SK-N-SH (cell line): ENCODE measurements around the gene MAP7. TPM values are rescaled to one million over a fixed set of nuclear protein-coding genes. Genes with fewer than 3 reads are reported as not detected.

Source experiments
- CTCF ChIA-PET: fragments of 300-600, 350-600 bp; formaldehyde crosslinking; extraction: SDS; loops from one replicate; lab custom pipeline; 2021; lab: Yijun Ruan, JAX
- POLR2A ChIA-PET: fragments of 350-600 bp; sonication (Branson Sonifier 250); formaldehyde crosslinking; extraction: SDS; loops from one replicate; lab custom pipeline; 2020; ENCODE audit warnings: antibody characterized with exemption, inconsistent platforms; lab: Yijun Ruan, JAX
- DNase-seq: peaks from one replicate; pipeline ENCODE4 v3.0.0; 2012
- H2AFZ ChIP-seq: fragments of 200-600 bp; sonication (generic); 2 replicates; pipeline ENCODE4 v1.8.1; 2016; ENCODE audit warnings: antibody characterized with exemption, mild to moderate bottlenecking, low read depth
- H3F3A ChIP-seq: fragments of 200-600 bp; sonication (generic); replicated peaks from 2 replicates; pipeline ENCODE3; 2016; ENCODE audit warnings: antibody characterized with exemption, mild to moderate bottlenecking; ENCODE audit not compliant: insufficient read depth
- H3K27ac ChIP-seq, 2 experiments: fragments of 200-500 bp in 1 of 2; fragments of 200-600 bp in 1 of 2; sonication (Bioruptor generic) in 1 of 2; sonication (generic), shearing (Covaris generic) in 1 of 2; 2 replicates each; pipeline versions ENCODE4 v1.5.1 to v1.6.1; 2014 to 2016; ENCODE audit warnings: low read depth in 2 of 2, inconsistent platforms in 1 of 2, low read length in 1 of 2, mild to moderate bottlenecking in 1 of 2, mixed read lengths in 1 of 2
- H3K27me3 ChIP-seq: fragments of 200-600 bp; sonication (generic), shearing (Covaris generic); 2 replicates; pipeline ENCODE4 v1.6.1; 2016; ENCODE audit warnings: mixed run types; ENCODE audit not compliant: insufficient read depth
- H3K36me3 ChIP-seq, 2 experiments: fragments of 200-500 bp in 1 of 2; fragments of 200-600 bp in 1 of 2; sonication (Bioruptor generic) in 1 of 2; sonication (generic) in 1 of 2; replicated peaks in 1 of 2; 2 replicates each; pipeline versions ENCODE3 to v1.5.1; 2014 to 2016; ENCODE audit warnings: low read length in 1 of 2, mild to moderate bottlenecking in 1 of 2; ENCODE audit not compliant: insufficient read depth in 2 of 2, control insufficient read depth in 1 of 2
- H3K4me1 ChIP-seq, 2 experiments: fragments of 200-500 bp in 1 of 2; fragments of 200-600 bp in 1 of 2; sonication (Bioruptor generic) in 1 of 2; sonication (generic), shearing (Covaris generic) in 1 of 2; 2 replicates each; pipeline versions ENCODE4 v1.5.1 to v1.6.1; 2014 to 2016; ENCODE audit warnings: low read depth in 1 of 2, low read length in 1 of 2, mixed run types in 1 of 2; ENCODE audit not compliant: insufficient read depth in 2 of 2, control insufficient read depth in 1 of 2
- H3K4me2 ChIP-seq: fragments of 200-600 bp; sonication (generic), shearing (Covaris generic); 2 replicates; pipeline ENCODE4 v1.6.1; 2017; ENCODE audit warnings: mixed run types
- H3K4me3 ChIP-seq, 2 experiments: fragments of 200-500 bp in 1 of 2; fragments of 200-600 bp in 1 of 2; sonication (Bioruptor generic) in 1 of 2; sonication (generic), shearing (Covaris generic) in 1 of 2; 2 replicates each; pipeline versions ENCODE4 v1.5.1 to v1.8.1; 2014 to 2016; ENCODE audit warnings: low read depth in 2 of 2, inconsistent platforms in 1 of 2, low read length in 1 of 2, mild to moderate bottlenecking in 1 of 2, mixed read lengths in 1 of 2, moderate library complexity in 1 of 2
- H3K79me2 ChIP-seq: fragments of 200-600 bp; sonication (generic); 2 replicates; pipeline ENCODE4 v1.8.1; 2017; ENCODE audit warnings: mild to moderate bottlenecking; ENCODE audit not compliant: insufficient read depth
- H3K9ac ChIP-seq: fragments of 200-600 bp; sonication (generic); 2 replicates; pipeline ENCODE4 v1.6.1; 2017; ENCODE audit warnings: mixed run types
- H3K9me2 ChIP-seq: fragments of 200-600 bp; sonication (generic); 2 replicates; pipeline ENCODE4 v1.6.1; 2017; ENCODE audit warnings: mixed run types
- H3K9me3 ChIP-seq: fragments of 200-600 bp; sonication (generic); 2 replicates; pipeline ENCODE4 v1.6.1; 2017; ENCODE audit warnings: mixed run types, mild to moderate bottlenecking, moderate library complexity
- H4K20me1 ChIP-seq: fragments of 200-600 bp; sonication (generic); 2 replicates; pipeline ENCODE4 v1.6.1; 2017; ENCODE audit warnings: mild to moderate bottlenecking, mixed run types; ENCODE audit not compliant: insufficient read depth
- ELF1 ChIP-seq: IDR thresholded peaks from 2 replicates; pipeline ENCODE4 v1.4.0; 2012
- EP300 ChIP-seq, 2 experiments: IDR thresholded peaks; 2 replicates each; pipeline versions ENCODE4 v1.4.0 to v1.6.1; 2012; ENCODE audit warnings: borderline replicate concordance in 1 of 2, low read depth in 1 of 2, low read length in 1 of 2
- FOSL2 ChIP-seq: IDR thresholded peaks from 2 replicates; pipeline ENCODE4 v1.4.0; 2012; ENCODE audit warnings: low read depth, mild to moderate bottlenecking, moderate library complexity, borderline replicate concordance
- IRF3 ChIP-seq: fragments of 150-350 bp; IDR thresholded peaks from 2 replicates; pipeline ENCODE4 v1.6.1; 2016; ENCODE audit warnings: mild to moderate bottlenecking, low read depth, low read length
- MAX ChIP-seq: IDR thresholded peaks from 2 replicates; pipeline ENCODE4 v1.4.0; 2012; ENCODE audit warnings: low read depth
- MEF2A ChIP-seq: IDR thresholded peaks from 2 replicates; pipeline ENCODE4 v1.4.0; 2012; ENCODE audit warnings: low read depth, borderline replicate concordance
- MXI1 ChIP-seq: IDR thresholded peaks from 2 replicates; pipeline ENCODE4 v1.6.1; 2012; ENCODE audit warnings: mild to moderate bottlenecking, low read depth, low read length, improper control_type of control experiment
- NFIC ChIP-seq: IDR thresholded peaks from 2 replicates; pipeline ENCODE4 v1.4.0; 2012; ENCODE audit warnings: borderline replicate concordance
- NRF1 ChIP-seq: IDR thresholded peaks from 2 replicates; pipeline ENCODE4 v1.6.1; 2012; ENCODE audit warnings: low read depth, mild to moderate bottlenecking, low read length
- REST ChIP-seq: IDR thresholded peaks from 2 replicates; pipeline ENCODE4 v1.6.1; 2012; ENCODE audit warnings: mild to moderate bottlenecking, low read depth, low read length, moderate library complexity
- RFX5 ChIP-seq: IDR thresholded peaks from 2 replicates; pipeline ENCODE4 v1.6.1; 2012; ENCODE audit warnings: mild to moderate bottlenecking, improper control_type of control experiment, low read length
- RXRA ChIP-seq: IDR thresholded peaks from 2 replicates; pipeline ENCODE4 v1.4.0; 2012; ENCODE audit warnings: low read depth, mild to moderate bottlenecking, borderline replicate concordance
- TCF12 ChIP-seq: IDR thresholded peaks from 2 replicates; pipeline ENCODE4 v1.4.0; 2012
- TEAD4 ChIP-seq: IDR thresholded peaks from 2 replicates; pipeline ENCODE4 v1.4.0; 2012; ENCODE audit warnings: mild to moderate bottlenecking, borderline replicate concordance; ENCODE audit not compliant: insufficient read depth
- USF1 ChIP-seq: IDR thresholded peaks from 2 replicates; pipeline ENCODE4 v1.4.0; 2012; ENCODE audit warnings: low read depth, borderline replicate concordance
- WGBS: methylation state at CpG from one replicate; pipeline ENCODE4 v1.1.6; 2017; ENCODE audit warnings: low lambda C conversion rate; 5-methylcytosine and 5-hydroxymethylcytosine counted together
- polyA plus RNA-seq, 3 experiments: library from polyadenylated mRNA; depleted of rRNA; stranded (reverse); fragments of >200 nt; gene quantifications; 2 replicates each; pipeline ENCODE4 v1.2.3, GENCODE V29; 2012

Gene MAP7
- polyA plus RNA-seq, 1 of the 3 experiments (the other 2 are of a cell fraction) = 0.76 TPM

- H3K4me1 ChIP-seq = peaks cover 0 to 6% of the 10 kb centered on the region in 2 experiments; a peak in 2 of 4 replicates
- no peak overlapping the region for H3K9ac ChIP-seq
- no peak overlapping the region for H2AFZ ChIP-seq
- DNase-seq = no peak
- no peaks in the 10 kb centered on the region for H3F3A ChIP-seq
- H3K9me2 ChIP-seq = no peaks in the 10 kb centered on the region
- TF ChIP-seq MXI1 (no peak), IRF3 (no peak), TCF12 (no peak), RXRA (no peak), ELF1 (no peak), USF1 (no peak), TEAD4 (no peak), RFX5 (no peak), MAX (no peak), NFIC (no peak), FOSL2 (no peak), EP300 (IDR thresholded peaks at IDR 0.05; ENCODE audit: borderline replicate concordance in 1 of 2, low read depth in 1 of 2, low read length in 1 of 2) (no peak), NRF1 (no peak), REST (no peak), MEF2A (no peak)
- no peak overlapping the region; a peak in 1 of 4 replicates for H3K27ac ChIP-seq
- CTCF ChIA-PET = interaction anchor here (0.8 to 1.2 kb wide), 3 partner anchors 46 to 75 kb away, joined by 3 read pairs; no protein-coding TSS in a partner anchor
- H3K27me3 ChIP-seq = no peaks in the 10 kb centered on the region
- POLR2A ChIA-PET = no interaction called here
- no peaks in the 10 kb centered on the region for H3K36me3 ChIP-seq
- no peaks in the 10 kb centered on the region for H3K79me2 ChIP-seq
- H3K4me3 ChIP-seq = no peak overlapping the region
- no peak overlapping the region for H3K4me2 ChIP-seq
- H3K9me3 ChIP-seq = no peaks in the 10 kb centered on the region
- H4K20me1 ChIP-seq = no peaks in the 10 kb centered on the region
- WGBS = 62% methylated on average over 4 of the region's 4 CpGs
Measured at GRCh38 chr6:136475686-136476085, 74.5 kb downstream of the MAP7 start.
